Right renal pelvis (tissue), 4 donors: ENCODE data around the gene HLA-DQA1. TPM values are rescaled to one million over a fixed set of nuclear protein-coding genes. Genes with fewer than 3 reads are reported as not detected.

Source experiments
- DNase-seq, 4 donors: peaks; one replicate each; pipeline ENCODE4 v3.0.0-alpha.2; 2013; ENCODE audit warnings: low read depth in 4 of 4, low spot score in 3 of 4, missing footprints in 1 of 4
- polyA plus RNA-seq, 4 donors: library from polyadenylated mRNA; unstranded; fragments of 120-200 nt; gene quantifications; one replicate each; pipeline ENCODE4 v1.2.1, GENCODE V29; 2013; ENCODE audit not compliant: insufficient read length in 4 of 4

Gene HLA-DQA1
- polyA plus RNA-seq, 4 donors = 2.7 to 6.7 (median 3.6) TPM

DNA sequence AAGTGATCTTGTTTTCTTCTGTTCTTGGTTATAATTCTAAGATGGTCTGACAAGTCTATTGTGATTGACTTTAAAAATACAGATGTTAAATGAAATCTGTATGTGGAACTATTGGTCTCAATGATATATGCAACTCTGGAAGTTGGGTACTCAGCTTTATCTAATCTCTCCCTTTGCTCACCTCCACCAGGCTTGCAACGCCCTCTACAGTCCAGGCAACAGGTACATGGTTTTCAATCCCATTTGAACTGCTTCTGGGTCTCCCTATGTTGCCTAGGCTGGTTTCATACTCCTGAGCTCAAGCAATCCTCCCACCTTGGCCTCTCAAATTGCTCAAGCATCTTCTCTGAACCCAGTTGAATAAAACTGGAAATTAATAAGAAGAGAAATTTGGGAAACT, 54.8 kb downstream of the HLA-DQA1 start:
- no peak for DNase-seq

Other genes starting within 250 kb of the HLA-DQA1 start
- 1 to 10 TPM in 1 of 4 donors, under 1 TPM in 2, not detected in 1; 0.19 to 1.3 (median 0.52) TPM for gene BTNL2, start 230.2 kb upstream of the HLA-DQA1 start, polyA plus RNA-seq
- 10 to 100 TPM; 64.5 to 96.0 (median 91.9) TPM for gene HLA-DRA, start 197.5 kb upstream of the HLA-DQA1 start, polyA plus RNA-seq
- gene HLA-DRB5, start 107.1 kb upstream of the HLA-DQA1 start, polyA plus RNA-seq = 10 to 100 TPM in 3 of 4 donors, 1 to 10 TPM in 1; 9.5 to 51.0 (median 12.5) TPM
- 10 to 100 TPM; 31.7 to 64.3 (median 48.3) TPM for gene HLA-DRB1, start 47.6 kb upstream of the HLA-DQA1 start, polyA plus RNA-seq
- gene HLA-DQB1, start 29.3 kb downstream of the HLA-DQA1 start, polyA plus RNA-seq = 1 to 10 TPM; 4.4 to 8.3 (median 6.1) TPM
- under 1 TPM in 2 of 4 donors, not detected in 2; 0.14 to 0.38 TPM for gene HLA-DQA2, start 104.0 kb downstream of the HLA-DQA1 start, polyA plus RNA-seq
- 1 to 10 TPM in 1 of 4 donors, under 1 TPM in 2, not detected in 1; 0.83 to 1.7 (median 0.89) TPM for gene HLA-DQB2, start 126.1 kb downstream of the HLA-DQA1 start, polyA plus RNA-seq
- gene HLA-DOB, start 179.6 kb downstream of the HLA-DQA1 start, polyA plus RNA-seq = under 1 TPM in 3 of 4 donors, not detected in 1; 0.13 to 0.19 (median 0.15) TPM
- gene TAP2, start 201.3 kb downstream of the HLA-DQA1 start, polyA plus RNA-seq = 10 to 100 TPM; 11.9 to 14.8 (median 12.8) TPM
- gene PSMB8, start 206.6 kb downstream of the HLA-DQA1 start, polyA plus RNA-seq = 10 to 100 TPM; 24.1 to 25.5 (median 24.5) TPM
- gene TAP1, start 216.3 kb downstream of the HLA-DQA1 start, polyA plus RNA-seq = 10 to 100 TPM in 3 of 4 donors, 1 to 10 TPM in 1; 10.0 to 12.7 (median 10.8) TPM
- 1 to 10 TPM; 5.7 to 7.4 (median 6.0) TPM for gene PSMB9, start 216.8 kb downstream of the HLA-DQA1 start, polyA plus RNA-seq